Peyer's patch (tissue), 4 donors: ENCODE data around the gene SERPINE2.

Experiments
- CTCF ChIP-seq, 6 experiments: fragments of 450-650 bp in 4 of 6; fragments of 200-600 bp in 2 of 6; sonication (generic) in 1 of 6; IDR thresholded peaks; one replicate each; pipeline ENCODE4 v1.5.1; 2017 to 2019; ENCODE audit warnings: antibody characterized with exemption in 6 of 6, mild to moderate bottlenecking in 3 of 6, moderate library complexity in 1 of 6
- POLR2A ChIP-seq, 2 donors: fragments of 450-650 bp; IDR thresholded peaks; one replicate each; pipeline ENCODE4 v1.5.1; 2017; ENCODE audit warnings: antibody characterized with exemption in 2 of 2, mild to moderate bottlenecking in 2 of 2, moderate library complexity in 2 of 2

- no peak for TF ChIP-seq CTCF (IDR thresholded peaks at IDR 0.05)
- no peak for TF ChIP-seq POLR2A (IDR thresholded peaks at IDR 0.05)
These were observed 331 bp downstream of the SERPINE2 start for GRCh38 chr2:224038830-224039079.
